SK-N-MC (cell line): ENCODE results near the gene SART3.
"Not testable (repeated sequence)": the region's sequence is repeated elsewhere in the genome, so short reads cannot be mapped to it uniquely, and the experiment has no call there.

Source experiments
- DNase-seq: peaks from one replicate; pipeline ENCODE4 v3.0.0-alpha.2; 2011; ENCODE audit warnings: low read depth, low spot score
- H3K27ac ChIP-seq: fragments of 200-600 bp; sonication (generic); 2 replicates; pipeline ENCODE4 v1.5.1; 2016; ENCODE audit warnings: mixed run types
- H3K36me3 ChIP-seq: fragments of 200-600 bp; sonication (generic); 2 replicates; pipeline ENCODE4 v1.6.1; 2017; ENCODE audit warnings: antibody characterized with exemption, low read length, mixed read lengths; ENCODE audit not compliant: insufficient read depth
- H3K4me3 ChIP-seq: fragments of 200-600 bp; sonication (generic); 2 replicates; pipeline ENCODE4 v1.5.1; 2016
- H3K9ac ChIP-seq: fragments of 200-600 bp; sonication (generic); 2 replicates; pipeline ENCODE4 v1.8.0; 2017; ENCODE audit warnings: mixed run types, mixed read lengths; ENCODE audit not compliant: insufficient read length
- H3K9me3 ChIP-seq: fragments of 200-600 bp; sonication (generic); 2 replicates; pipeline ENCODE4 v1.6.1; 2017; ENCODE audit warnings: low read depth, mild to moderate bottlenecking, antibody characterized with exemption, low read length, moderate library complexity, mixed read lengths
- EZH2 ChIP-seq: fragments of 200-600 bp; sonication (generic); IDR thresholded peaks from one replicate; pipeline ENCODE4 v1.6.1; 2017; ENCODE audit warnings: antibody characterized with exemption
- FOXP2 ChIP-seq: optimal IDR thresholded peaks from 2 replicates; pipeline ENCODE3; 2011; ENCODE audit warnings: mild to moderate bottlenecking, moderate library complexity; ENCODE audit not compliant: insufficient read depth; ENCODE audit errors: extremely low read length, control extremely low read depth
- POLR2AphosphoS5 ChIP-seq: IDR thresholded peaks from 2 replicates; pipeline ENCODE4 v1.6.1; 2012; ENCODE audit warnings: mild to moderate bottlenecking, low read depth, low read length, borderline replicate concordance

Gene SART3

DNA sequence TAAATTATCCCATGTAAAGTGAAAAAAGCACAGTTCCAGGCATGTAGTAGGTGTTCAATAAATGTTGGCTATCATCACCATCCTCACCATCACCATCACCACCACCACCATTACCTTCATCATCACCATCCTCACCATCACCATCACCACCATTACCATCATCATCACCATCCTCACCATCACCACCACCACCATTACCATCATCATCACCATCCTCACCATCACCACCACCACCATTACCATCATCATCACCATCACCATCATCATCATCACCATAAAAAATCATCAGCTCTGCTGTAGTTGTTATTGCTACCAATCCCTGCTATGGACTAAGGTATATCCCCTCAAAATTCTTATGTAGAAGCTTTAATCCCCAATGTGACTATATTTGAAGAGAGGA is 16.5 kb upstream of the SART3 start:
- no peak overlapping the region for H3K9ac ChIP-seq
- H3K27ac ChIP-seq, result no peak overlapping the region
- no peak overlapping the region for H3K4me3 ChIP-seq
- H3K36me3 ChIP-seq, result no peaks in the 10 kb centered on the region
- TF ChIP-seq FOXP2 (no peak), EZH2 (no peak), POLR2AphosphoS5 (no peak)
- DNase-seq, result no peak
- H3K9me3 ChIP-seq, result no peaks in the 10 kb centered on the region

GRCh38 chr12:108576660-108577234 is 15.8 kb upstream of the SART3 start:
- TF ChIP-seq POLR2AphosphoS5, result no peak
- TF ChIP-seq FOXP2, result no peak
- no peak for TF ChIP-seq EZH2
- no peak overlapping the region for H3K27ac ChIP-seq
- no peak overlapping the region for H3K9ac ChIP-seq
- H3K9me3 ChIP-seq, result no peaks in the 10 kb centered on the region
- no peaks in the 10 kb centered on the region for H3K36me3 ChIP-seq
- H3K4me3 ChIP-seq, result no peak overlapping the region
- DNase-seq, result no peak

- H3K4me3 ChIP-seq, result no peak overlapping the region
- TF ChIP-seq POLR2AphosphoS5, result no peak
- H3K9me3 ChIP-seq, result no peaks in the 10 kb centered on the region
- no peaks in the 10 kb centered on the region for H3K36me3 ChIP-seq
- no peak for DNase-seq
- H3K27ac ChIP-seq, result no peak overlapping the region
- H3K9ac ChIP-seq, result no peak overlapping the region
These were observed 14.4 kb upstream of the SART3 start for GRCh38 chr12:108575199-108575912.

DNA sequence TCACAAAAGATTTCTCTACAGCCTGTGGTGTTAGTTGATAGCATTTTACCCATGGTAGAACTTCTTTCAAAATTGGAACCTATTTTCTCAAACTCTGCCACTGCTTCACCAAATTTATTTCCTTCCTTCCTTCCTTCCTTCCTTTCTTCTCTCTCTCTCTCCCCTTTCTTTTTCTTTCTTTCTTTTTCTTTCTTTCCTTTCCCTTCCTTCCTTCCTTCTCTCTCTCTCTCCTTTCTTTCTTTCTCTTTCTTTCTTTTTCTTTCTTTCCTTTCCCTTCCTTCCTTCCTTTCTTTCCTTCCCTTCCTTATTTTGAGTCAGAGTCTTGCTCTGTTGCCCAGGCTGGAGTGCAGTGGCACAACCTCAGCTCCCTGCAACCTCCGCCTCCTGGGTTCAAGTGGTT is 13.3 kb upstream of the SART3 start:
- H3K27ac ChIP-seq, H3K9me3 ChIP-seq, H3K4me3 ChIP-seq, H3K36me3 ChIP-seq, DNase-seq, H3K9ac ChIP-seq: not testable (repeated sequence)

GRCh38 chr12:108573317-108573716 is 12.3 kb upstream of the SART3 start:
- no peak for DNase-seq
- no peak overlapping the region for H3K9ac ChIP-seq
- TF ChIP-seq FOXP2 (no peak), EZH2 (no peak), POLR2AphosphoS5 (no peak)

GRCh38 chr12:108572166-108572790 is 11.3 kb upstream of the SART3 start:
- Histone ChIP-seq H3K4me3 (no peak overlapping the region), H3K36me3 (peaks cover 23% of the 10 kb centered on the region), H3K27ac (no peak overlapping the region), H3K9ac (no peak overlapping the region), H3K9me3 (no peaks in the 10 kb centered on the region)
- no peak for DNase-seq
- TF ChIP-seq EZH2 (no peak), FOXP2 (no peak), POLR2AphosphoS5 (no peak)

More at GRCh38 chr12:108573317-108573716, 12.3 kb upstream of the SART3 start:
- Histone ChIP-seq H3K4me3 (no peak overlapping the region), H3K36me3 (peaks cover 13% of the 10 kb centered on the region), H3K27ac (no peak overlapping the region), H3K9me3 (no peaks in the 10 kb centered on the region)

GRCh38 chr12:108571609-108572165 is 10.7 kb upstream of the SART3 start:
- Histone ChIP-seq H3K4me3 (no peak overlapping the region), H3K9me3 (no peaks in the 10 kb centered on the region), H3K27ac (no peak overlapping the region), H3K9ac (no peak overlapping the region), H3K36me3 (peaks cover 29% of the 10 kb centered on the region)
- TF ChIP-seq FOXP2, result no peak
- no peak for TF ChIP-seq EZH2
- TF ChIP-seq POLR2AphosphoS5, result no peak
- DNase-seq, result no peak

GRCh38 chr12:108570743-108571608 is 10.0 kb upstream of the SART3 start:
- Histone ChIP-seq H3K9me3 (no peaks in the 10 kb centered on the region), H3K4me3 (no peak overlapping the region), H3K9ac (no peak overlapping the region), H3K36me3 (peaks cover 36% of the 10 kb centered on the region), H3K27ac (no peak overlapping the region)
- no peak for DNase-seq
- TF ChIP-seq FOXP2 (no peak), EZH2 (no peak), POLR2AphosphoS5 (no peak)
